Ramos (cell line): ENCODE measurements around the gene ACP2.

Experiments
- in situ Hi-C: fragments of 300-500 bp; cut with MboI; formaldehyde crosslinking; loops from one replicate; pipeline ENCODE4 v1.14.3; 2022; ENCODE audit warnings: low sequenced_read_pairs; ENCODE audit not compliant: unreplicated experiment

The ACP2 gene, protein sequence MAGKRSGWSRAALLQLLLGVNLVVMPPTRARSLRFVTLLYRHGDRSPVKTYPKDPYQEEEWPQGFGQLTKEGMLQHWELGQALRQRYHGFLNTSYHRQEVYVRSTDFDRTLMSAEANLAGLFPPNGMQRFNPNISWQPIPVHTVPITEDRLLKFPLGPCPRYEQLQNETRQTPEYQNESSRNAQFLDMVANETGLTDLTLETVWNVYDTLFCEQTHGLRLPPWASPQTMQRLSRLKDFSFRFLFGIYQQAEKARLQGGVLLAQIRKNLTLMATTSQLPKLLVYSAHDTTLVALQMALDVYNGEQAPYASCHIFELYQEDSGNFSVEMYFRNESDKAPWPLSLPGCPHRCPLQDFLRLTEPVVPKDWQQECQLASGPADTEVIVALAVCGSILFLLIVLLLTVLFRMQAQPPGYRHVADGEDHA

DNA sequence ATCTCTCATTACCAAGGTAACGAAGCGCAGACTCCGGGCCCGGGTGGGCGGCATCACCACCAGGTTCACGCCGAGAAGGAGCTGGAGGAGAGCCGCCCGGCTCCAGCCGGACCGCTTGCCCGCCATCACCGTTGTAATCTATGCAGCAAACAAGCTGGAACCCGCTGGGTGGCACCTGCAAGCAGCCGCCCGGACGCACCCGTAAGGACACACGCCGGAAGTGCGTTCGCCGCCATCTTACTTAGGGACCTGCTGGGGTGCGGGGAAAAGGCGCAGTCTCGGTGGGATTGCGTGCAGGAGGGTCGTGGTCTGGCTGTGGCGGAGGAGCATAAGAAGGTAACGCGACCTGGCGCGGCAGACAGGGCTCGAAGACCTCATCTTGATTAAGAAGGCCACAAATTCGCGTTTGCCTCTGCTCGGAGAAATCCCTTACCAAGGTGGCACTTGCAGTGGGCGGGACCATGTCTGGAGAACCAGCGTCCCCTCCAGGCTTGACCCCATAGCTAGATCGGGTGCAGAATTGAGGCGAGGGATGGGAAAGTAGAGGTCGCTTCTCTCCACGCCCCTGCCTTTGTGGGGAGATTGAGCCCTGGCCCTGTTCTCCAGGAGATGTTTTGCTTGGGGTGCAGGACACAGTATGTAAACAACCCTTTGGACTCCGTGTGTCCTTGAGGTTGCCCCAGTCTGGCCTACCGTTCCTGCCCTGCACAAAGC is at the start of gene ACP2:
Gene ACP2, minus strand, starts transcription at position 151 of the 714 bp plus-strand sequence. Its CDS starts 25 bp downstream, at position 126.
- in situ Hi-C loops = loop anchor here (5.0 kb wide), 1 partner anchor 72 kb away; the partner anchor contains the start of gene ARFGAP2

DNA sequence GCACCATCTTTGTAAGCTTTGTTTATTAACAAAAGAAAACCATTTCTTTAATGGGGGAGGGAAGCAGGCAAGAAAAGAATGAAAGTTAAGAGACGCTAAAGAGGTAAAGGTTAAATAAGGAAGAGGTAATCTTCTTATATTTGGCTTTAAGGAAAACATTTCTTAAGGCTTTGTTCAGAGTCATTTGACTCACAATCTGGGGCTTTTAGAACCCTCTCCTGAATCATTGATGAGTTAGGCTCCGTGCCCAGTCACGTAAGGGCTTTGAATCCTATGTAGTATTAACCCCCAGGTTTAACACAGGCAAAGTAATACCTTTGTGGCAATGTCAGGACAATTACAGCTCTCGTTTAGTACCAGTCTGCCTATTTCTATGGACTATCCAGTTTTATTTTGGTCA is 47.4 kb upstream of the ACP2 start:
- in situ Hi-C loops = no loop called here

GRCh38 chr11:47295385-47295784 is 46.8 kb upstream of the ACP2 start:
- in situ Hi-C loops = no loop called here

GRCh38 chr11:47289856-47290255 is 41.2 kb upstream of the ACP2 start:
- in situ Hi-C loops = no loop called here

GRCh38 chr11:47288066-47288465 is 39.5 kb upstream of the ACP2 start:
- in situ Hi-C loops = no loop called here

DNA sequence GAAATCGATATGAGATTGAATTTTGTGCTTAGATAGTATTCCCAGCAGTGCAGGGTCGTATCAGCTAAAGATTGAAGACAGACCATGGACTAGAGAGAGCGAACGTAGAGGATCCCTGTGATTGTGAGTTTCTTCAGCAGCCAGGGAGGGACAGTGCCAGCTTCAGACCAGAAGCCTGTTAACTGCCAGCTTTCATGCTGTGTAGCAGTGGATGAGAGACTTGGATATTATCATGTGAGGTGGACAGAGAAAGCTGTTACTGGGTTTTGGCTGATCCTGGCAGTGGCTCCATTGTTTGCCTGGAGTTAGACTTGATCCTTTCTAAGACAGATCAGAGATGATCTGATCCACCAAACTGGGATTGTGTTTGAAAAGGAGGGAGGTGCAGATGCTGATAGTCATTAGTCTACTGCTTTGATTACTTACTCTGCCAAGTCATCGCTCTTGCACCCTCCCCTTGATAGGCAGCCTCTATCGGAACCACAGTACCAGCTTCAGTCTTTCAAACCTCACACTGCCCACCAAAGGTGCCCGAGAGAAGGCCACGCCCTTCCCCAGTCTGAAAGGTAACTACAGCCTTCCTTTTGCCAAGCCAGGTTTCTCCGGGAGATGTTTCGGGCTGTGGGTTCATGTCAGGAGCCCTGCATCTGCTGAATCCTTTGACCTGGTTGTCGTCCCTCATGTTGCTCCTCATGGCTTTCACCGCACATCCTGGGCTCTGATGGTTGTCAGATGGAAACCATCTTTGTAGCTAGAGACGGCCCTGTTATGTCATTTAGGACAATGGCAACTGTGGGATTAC is 37.6 kb upstream of the ACP2 start:
- in situ Hi-C loops = no loop called here

- in situ Hi-C loops = no loop called here
Measured at GRCh38 chr11:47284151-47284550, 35.5 kb upstream of the ACP2 start.

GRCh38 chr11:47282462-47282861 is 33.8 kb upstream of the ACP2 start:
- in situ Hi-C loops = no loop called here

DNA sequence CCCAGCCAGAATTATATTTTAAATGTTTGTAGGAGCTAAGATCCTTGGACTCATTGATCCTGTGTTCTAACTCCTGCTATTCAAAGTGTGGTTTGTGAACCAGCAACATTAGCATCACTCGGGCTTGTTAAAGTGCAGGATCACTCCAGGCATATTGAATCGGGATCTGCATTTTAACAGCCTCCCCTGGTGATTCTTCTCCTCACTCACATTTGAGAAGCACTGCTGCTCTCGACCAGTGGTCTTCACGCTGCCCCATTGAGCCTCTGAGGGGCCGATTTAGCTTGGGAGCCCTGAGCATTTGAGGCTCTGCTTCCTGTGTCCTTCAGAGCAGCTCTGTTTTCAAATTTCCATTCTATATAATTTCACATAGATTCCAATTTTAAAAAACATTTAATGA is 32.2 kb upstream of the ACP2 start:
- in situ Hi-C loops = no loop called here

- in situ Hi-C loops = no loop called here
Measured at GRCh38 chr11:47280099-47280498, 31.5 kb upstream of the ACP2 start.

DNA sequence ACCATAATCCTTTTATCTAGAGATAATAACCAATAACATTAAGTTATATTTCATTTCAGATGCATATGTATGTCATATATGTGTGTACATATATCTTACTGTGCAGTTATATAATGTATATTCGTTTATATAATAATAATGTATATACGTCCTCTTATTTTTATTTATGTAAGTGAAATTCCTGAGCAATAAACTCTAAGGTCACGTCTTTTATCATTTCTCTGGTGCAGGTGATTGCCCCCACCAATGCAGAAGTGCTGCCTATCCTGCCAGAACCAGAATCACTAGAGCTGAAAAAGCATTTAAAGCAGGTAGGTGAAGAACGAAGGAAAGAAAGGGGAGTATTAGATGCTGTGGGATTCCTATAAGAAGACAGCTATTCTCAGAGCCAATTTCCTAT is 30.2 kb upstream of the ACP2 start:
- in situ Hi-C loops = no loop called here

DNA sequence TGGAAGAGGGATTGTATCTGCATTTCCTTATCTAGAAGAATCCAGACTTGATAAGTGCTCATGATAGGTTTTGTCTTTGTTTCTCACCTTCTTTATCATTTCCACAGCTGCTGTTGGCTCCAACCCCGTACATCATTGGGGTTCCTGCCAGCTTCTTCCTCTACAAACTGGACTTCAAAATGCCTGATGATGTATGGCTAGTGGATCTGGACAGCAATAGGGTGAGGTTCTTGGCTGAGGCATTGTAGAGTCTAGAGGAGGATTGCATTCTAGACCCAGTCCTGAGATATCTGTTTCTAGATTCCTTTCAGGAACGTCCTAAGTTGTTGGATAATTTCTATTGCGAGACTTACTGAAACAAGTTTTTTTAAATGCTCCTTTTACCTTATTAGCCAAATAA is 29.4 kb upstream of the ACP2 start:
- in situ Hi-C loops = no loop called here

- in situ Hi-C loops = no loop called here
Measured at GRCh38 chr11:47276923-47277322, 28.3 kb upstream of the ACP2 start.

GRCh38 chr11:47274495-47275235 is 26.1 kb upstream of the ACP2 start:
- in situ Hi-C loops = no loop called here

- in situ Hi-C loops = no loop called here
Measured at GRCh38 chr11:47272706-47273105, 24.1 kb upstream of the ACP2 start.

- in situ Hi-C loops = no loop called here
Measured at GRCh38 chr11:47271961-47272661, 23.5 kb upstream of the ACP2 start.

DNA sequence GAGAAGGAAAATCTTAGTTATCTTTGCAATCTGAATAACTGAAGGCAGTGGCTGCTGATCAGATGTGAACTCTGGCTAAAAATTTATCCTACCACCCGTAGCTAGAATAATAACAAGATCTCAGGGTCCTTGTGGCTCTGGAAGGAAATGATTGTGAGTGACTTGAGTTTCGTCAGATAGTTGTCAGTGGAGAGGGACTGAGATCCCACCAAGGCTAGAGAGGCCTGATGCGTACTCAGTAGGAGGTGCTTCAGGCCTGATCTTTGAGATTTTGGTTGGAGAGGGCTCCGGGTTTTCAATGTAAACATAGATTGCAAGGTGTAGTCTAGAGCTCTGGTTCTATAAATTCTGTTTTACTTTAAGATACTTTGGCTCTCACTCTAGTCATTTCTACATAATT is 22.7 kb upstream of the ACP2 start:
- in situ Hi-C loops = no loop called here

GRCh38 chr11:47270331-47271271 is 22.0 kb upstream of the ACP2 start:
- in situ Hi-C loops = no loop called here
